ENCODE measurements around the gene FBRSL1. TPM values are rescaled to one million over a fixed set of nuclear protein-coding genes. Genes with fewer than 3 reads are reported as not detected.

The FBRSL1 gene
- total and polyA plus RNA-seq, 2 experiments from 2014 or later = 0.63 to 4.6 TPM

DNA sequence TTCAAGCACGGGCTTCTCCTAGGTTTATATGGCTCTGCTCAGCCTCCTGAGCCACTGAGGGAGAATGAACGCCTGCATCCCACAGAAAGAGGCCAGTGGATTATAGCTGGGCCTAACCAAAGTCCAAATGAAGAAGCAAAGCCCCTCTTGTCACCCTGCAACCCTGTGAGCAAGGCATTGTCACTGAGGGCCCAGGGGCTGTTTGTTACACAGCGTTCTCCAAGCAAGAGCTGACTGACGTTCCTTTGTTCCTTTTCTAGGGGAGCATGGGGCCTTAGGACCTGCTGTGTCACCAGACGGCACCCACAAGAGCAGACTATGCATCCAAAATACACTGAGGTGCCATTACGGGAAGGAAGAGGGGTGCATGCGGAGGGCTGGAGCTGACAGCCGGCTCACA lies 4.3 kb upstream of the FBRSL1 start:
- Histone ChIP-seq H3K9ac (no peak overlapping the region), H3K4me1 (ENCODE audit: insufficient read depth) (no peaks in the 10 kb centered on the region)

DNA sequence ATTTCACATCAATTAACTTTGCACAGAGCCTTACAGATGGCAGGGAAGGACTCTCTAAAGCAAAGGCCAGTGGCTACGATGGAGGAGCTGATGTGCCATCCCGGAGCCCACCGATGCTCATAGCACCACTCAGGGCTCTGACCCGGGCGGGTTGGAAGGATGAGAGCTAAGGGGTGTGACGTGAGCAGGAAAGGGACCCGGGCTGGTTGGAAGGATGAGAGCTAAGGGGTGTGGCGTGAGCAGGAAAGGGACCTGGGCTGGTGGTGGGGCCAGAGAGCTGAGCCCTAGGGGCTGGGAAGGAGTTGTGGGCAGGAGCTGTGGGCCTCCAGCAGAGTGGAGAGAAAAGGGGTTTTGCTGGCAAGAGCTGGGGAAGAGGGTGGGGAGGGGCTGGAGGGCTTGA lies 3.8 kb upstream of the FBRSL1 start:
- H3K36me3 ChIP-seq (ENCODE audit: low read depth) = no peaks in the 10 kb centered on the region
- TF ChIP-seq EZH2phosphoT487 (IDR thresholded peaks at IDR 0.05; ENCODE audit: insufficient read depth, low read depth) = no peak
- TF ChIP-seq EZH2 (IDR thresholded peaks at IDR 0.05; ENCODE audit: insufficient read depth, poor library complexity, severe bottlenecking) = no peak
- no peak overlapping the region for H3K4me3 ChIP-seq
- H3K79me2 ChIP-seq (ENCODE audit: insufficient read depth) = peaks cover 5% of the 10 kb centered on the region
- DNase-seq = no peak
- H3K9ac ChIP-seq = no peak overlapping the region
- H3K4me1 ChIP-seq (ENCODE audit: insufficient read depth) = no peaks in the 10 kb centered on the region
- in situ Hi-C loops (cut with MboI) = no loop called here
- 0 out of 2 replicates have a peak, but pooled peaks cover 3% of the 10 kb centered on the region for H4K20me1 ChIP-seq (ENCODE audit: insufficient read depth)
- no peak overlapping the region for H3K4me2 ChIP-seq (ENCODE audit: unreplicated experiment)
- WGBS, 2 experiments (ENCODE audit: low coverage in 1 of 2, low lambda C conversion rate in 2 of 2, missing lambda C conversion rate in 2 of 2) = 73 to 77% methylated on average over 8 of the region's 8 CpGs
- H2AFZ ChIP-seq = no peak overlapping the region
- H3K27me3 ChIP-seq (replicated peaks; ENCODE audit: insufficient read depth) = no peaks in the 10 kb centered on the region
- H3K27ac ChIP-seq = no peak overlapping the region
- H3F3A ChIP-seq (ENCODE audit: insufficient read depth) = no peaks in the 10 kb centered on the region
- no peaks in the 10 kb centered on the region for H3K9me2 ChIP-seq (ENCODE audit: insufficient read depth)
- no peaks in the 10 kb centered on the region for H3K9me3 ChIP-seq (ENCODE audit: low read depth)

More for the DNA sequence above, 4.3 kb upstream of the FBRSL1 start:
- WGBS, 2 experiments (ENCODE audit: low coverage in 1 of 2, low lambda C conversion rate in 2 of 2, missing lambda C conversion rate in 2 of 2) = 78 to 82% methylated on average over 8 of the region's 8 CpGs
- H3K36me3 ChIP-seq (ENCODE audit: low read depth) = no peaks in the 10 kb centered on the region
- H4K20me1 ChIP-seq (ENCODE audit: insufficient read depth) = no peaks in the 10 kb centered on the region
- H3K9me2 ChIP-seq (ENCODE audit: insufficient read depth) = no peaks in the 10 kb centered on the region
- DNase-seq = no peak
- no peak overlapping the region for H3K27ac ChIP-seq
- H3K9me3 ChIP-seq (ENCODE audit: low read depth) = no peaks in the 10 kb centered on the region
- no peaks in the 10 kb centered on the region for H3K27me3 ChIP-seq (replicated peaks; ENCODE audit: insufficient read depth)
- H3K4me3 ChIP-seq = no peak overlapping the region
- H3F3A ChIP-seq (ENCODE audit: insufficient read depth) = no peaks in the 10 kb centered on the region
- H2AFZ ChIP-seq = no peak overlapping the region
- in situ Hi-C loops (cut with MboI) = no loop called here
- no peak for TF ChIP-seq EZH2 (IDR thresholded peaks at IDR 0.05; ENCODE audit: insufficient read depth, poor library complexity, severe bottlenecking)
- no peak for TF ChIP-seq EZH2phosphoT487 (IDR thresholded peaks at IDR 0.05; ENCODE audit: insufficient read depth, low read depth)
- no peak overlapping the region for H3K4me2 ChIP-seq (ENCODE audit: unreplicated experiment)
- no peaks in the 10 kb centered on the region for H3K79me2 ChIP-seq (ENCODE audit: insufficient read depth)

DNA sequence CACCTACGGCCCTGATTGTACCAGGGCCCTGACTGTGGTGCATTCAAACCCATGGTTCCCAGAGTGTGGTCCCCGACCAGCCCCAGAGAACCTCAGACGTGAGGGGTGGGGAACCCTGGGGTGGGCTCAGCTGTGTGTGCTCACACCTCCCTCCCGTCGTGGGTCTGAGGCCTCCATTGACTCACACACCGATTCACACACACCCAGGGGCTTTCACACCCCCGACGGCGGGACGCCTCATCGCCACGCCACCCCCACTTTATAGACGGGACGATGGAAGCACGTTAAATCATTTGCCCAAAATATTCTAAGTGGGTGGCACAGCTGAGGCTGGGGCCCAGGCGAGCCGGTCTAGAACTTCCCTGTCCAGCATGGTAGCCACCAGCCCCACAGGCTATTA lies 3.4 kb upstream of the FBRSL1 start:
- in situ Hi-C loops (cut with MboI) = no loop called here
- no peak overlapping the region for H2AFZ ChIP-seq
- no peaks in the 10 kb centered on the region for H3K36me3 ChIP-seq (ENCODE audit: low read depth)
- H3K9me3 ChIP-seq (ENCODE audit: low read depth) = no peaks in the 10 kb centered on the region
- no peaks in the 10 kb centered on the region for H3K4me1 ChIP-seq (ENCODE audit: insufficient read depth)
- TF ChIP-seq EZH2 (IDR thresholded peaks at IDR 0.05; ENCODE audit: insufficient read depth, poor library complexity, severe bottlenecking) (no peak), EZH2phosphoT487 (IDR thresholded peaks at IDR 0.05; ENCODE audit: insufficient read depth, low read depth) (no peak)
- 75% methylated on average over 16 to 17 of the region's 17 CpGs for WGBS, 2 experiments (ENCODE audit: low coverage in 1 of 2, low lambda C conversion rate in 2 of 2, missing lambda C conversion rate in 2 of 2)
- H3K79me2 ChIP-seq (ENCODE audit: insufficient read depth) = peaks cover 9% of the 10 kb centered on the region
- H3K9ac ChIP-seq = no peak overlapping the region
- H3K9me2 ChIP-seq (ENCODE audit: insufficient read depth) = no peaks in the 10 kb centered on the region
- no peak overlapping the region for H3K4me3 ChIP-seq
- DNase-seq = no peak
- no peak overlapping the region for H3K4me2 ChIP-seq (ENCODE audit: unreplicated experiment)
- H3K27me3 ChIP-seq (replicated peaks; ENCODE audit: insufficient read depth) = no peaks in the 10 kb centered on the region
- no peak overlapping the region for H3K27ac ChIP-seq
- H3F3A ChIP-seq (ENCODE audit: insufficient read depth) = no peaks in the 10 kb centered on the region
- H4K20me1 ChIP-seq (ENCODE audit: insufficient read depth) = 0 out of 2 replicates have a peak, but pooled peaks cover 4% of the 10 kb centered on the region

DNA sequence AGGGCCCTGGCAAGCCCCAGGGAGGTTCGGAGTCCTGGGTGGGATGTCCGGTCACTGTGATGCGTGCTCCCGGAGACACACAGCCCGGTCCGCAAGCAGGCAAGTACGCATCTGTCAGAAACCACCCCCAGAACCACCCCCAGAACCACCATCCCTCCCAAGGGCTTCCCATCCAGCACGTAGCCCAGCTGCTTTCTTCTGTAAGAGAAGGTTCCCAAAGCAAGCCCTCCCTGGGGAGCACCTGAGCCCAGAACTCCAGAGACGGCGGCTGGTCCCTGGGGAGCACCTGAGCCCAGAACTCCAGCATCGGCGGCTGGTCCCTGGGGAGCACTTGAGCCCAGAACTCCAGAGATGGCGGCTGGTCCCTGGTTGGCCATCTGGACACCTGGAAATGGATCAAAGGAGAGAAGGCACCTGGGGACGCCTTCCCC lies 2.6 kb upstream of the FBRSL1 start:
- 82 to 84% methylated on average over 13 to 14 of the region's 14 CpGs for WGBS, 2 experiments (ENCODE audit: low coverage in 1 of 2, low lambda C conversion rate in 2 of 2, missing lambda C conversion rate in 2 of 2)
- 0 out of 2 replicates have a peak, but pooled peaks cover 4% of the 10 kb centered on the region for H4K20me1 ChIP-seq (ENCODE audit: insufficient read depth)
- H3K4me2 ChIP-seq (ENCODE audit: unreplicated experiment) = no peak overlapping the region
- no peak overlapping the region for H2AFZ ChIP-seq
- no peak overlapping the region for H3K27ac ChIP-seq
- H3K9me2 ChIP-seq (ENCODE audit: insufficient read depth) = no peaks in the 10 kb centered on the region
- in situ Hi-C loops (cut with MboI) = no loop called here
- DNase-seq = no peak
- no peaks in the 10 kb centered on the region for H3K27me3 ChIP-seq (replicated peaks; ENCODE audit: insufficient read depth)
- no peak overlapping the region for H3K9ac ChIP-seq
- H3K79me2 ChIP-seq (ENCODE audit: insufficient read depth) = peaks cover 17% of the 10 kb centered on the region
- H3K4me3 ChIP-seq = no peak overlapping the region
- peaks cover 4% of the 10 kb centered on the region; the same call in 1 of the 2 replicates for H3K4me1 ChIP-seq (ENCODE audit: insufficient read depth)
- no peaks in the 10 kb centered on the region for H3F3A ChIP-seq (ENCODE audit: insufficient read depth)
- TF ChIP-seq EZH2 (IDR thresholded peaks at IDR 0.05; ENCODE audit: insufficient read depth, poor library complexity, severe bottlenecking) (no peak), EZH2phosphoT487 (IDR thresholded peaks at IDR 0.05; ENCODE audit: insufficient read depth, low read depth) (no peak)
- H3K9me3 ChIP-seq (ENCODE audit: low read depth) = no peaks in the 10 kb centered on the region
- H3K36me3 ChIP-seq (ENCODE audit: low read depth) = no peaks in the 10 kb centered on the region

Data from GM23248 (cell line).